ENCODE measurements around the gene RASA3.
"Not testable (repeated sequence)": the region's sequence is repeated elsewhere in the genome, so short reads cannot be mapped to it uniquely, and the experiment has no call there.

Gene RASA3

DNA sequence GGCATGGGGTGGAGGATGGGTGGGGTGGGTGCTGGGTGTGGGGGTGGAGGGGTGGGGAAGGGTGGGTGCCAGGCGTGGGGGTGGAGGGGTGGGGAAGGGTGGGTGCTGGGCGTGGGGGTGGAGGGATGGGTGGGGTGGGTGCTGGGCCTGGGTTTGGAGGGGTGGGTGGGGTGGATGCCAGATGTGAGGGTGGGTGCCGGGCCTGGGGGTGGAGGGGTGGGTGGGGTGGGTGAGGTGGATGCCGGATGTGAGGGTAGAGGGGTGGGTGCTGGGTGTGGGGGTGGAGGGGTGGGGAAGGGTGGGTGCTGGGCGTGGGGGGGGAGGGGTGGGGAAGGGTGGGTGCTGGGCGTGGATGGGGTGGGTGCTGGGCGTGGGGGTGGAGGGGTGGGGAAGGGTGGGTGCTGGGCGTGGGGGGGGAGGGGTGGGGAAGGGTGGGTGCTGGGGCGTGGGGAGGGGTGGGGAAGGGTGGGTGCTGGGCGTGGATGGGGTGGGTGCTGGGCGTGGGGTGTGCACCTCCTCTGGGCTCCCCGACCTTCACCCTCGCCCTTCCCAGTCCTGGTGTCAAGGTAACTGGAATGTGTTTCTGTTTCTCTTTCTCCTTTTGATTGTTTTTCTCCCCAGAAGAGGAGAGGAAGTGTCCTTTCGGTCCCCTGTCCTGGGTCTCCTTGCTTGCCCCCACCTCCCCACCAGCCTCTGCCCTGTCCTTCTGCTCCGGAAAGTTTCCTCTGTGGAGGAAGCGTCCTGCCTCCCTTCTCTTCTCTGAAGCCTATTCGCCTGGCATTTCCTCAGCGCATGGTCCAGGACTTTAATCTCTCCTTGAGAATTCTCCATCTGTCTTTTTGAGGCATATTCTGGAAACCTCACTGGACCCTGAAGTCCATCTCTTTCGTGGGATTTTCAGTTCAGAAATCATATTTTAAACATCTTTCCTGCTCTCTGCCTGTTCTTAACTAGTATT lies 23.8 kb upstream of the RASA3 start:
- DNase-seq (ENCODE audit: low read depth in 4 of 4, low spot score in 1 of 4): no peak

DNA sequence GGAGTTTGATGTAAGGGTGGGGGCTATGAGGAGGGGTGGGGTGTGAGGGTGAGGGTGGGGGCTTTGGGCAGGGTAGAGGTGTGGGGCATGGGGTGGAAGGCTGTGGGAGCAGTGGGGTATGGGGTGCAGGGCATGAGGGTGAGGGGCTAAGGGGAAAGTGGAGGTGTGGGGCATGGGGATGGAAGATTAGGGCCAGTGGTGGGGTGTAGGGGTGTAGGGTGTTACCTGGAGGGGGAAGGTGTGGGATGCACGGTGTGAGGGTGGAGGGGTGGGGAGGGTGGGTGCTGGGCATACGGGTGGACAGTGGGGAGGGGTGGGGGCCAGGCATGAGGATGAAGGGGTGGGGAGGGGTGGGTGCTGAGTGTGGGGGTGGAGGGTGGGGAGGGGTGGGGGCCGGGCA lies 22.9 kb upstream of the RASA3 start:
- no peak for DNase-seq (ENCODE audit: low read depth in 4 of 4, low spot score in 1 of 4)

DNA sequence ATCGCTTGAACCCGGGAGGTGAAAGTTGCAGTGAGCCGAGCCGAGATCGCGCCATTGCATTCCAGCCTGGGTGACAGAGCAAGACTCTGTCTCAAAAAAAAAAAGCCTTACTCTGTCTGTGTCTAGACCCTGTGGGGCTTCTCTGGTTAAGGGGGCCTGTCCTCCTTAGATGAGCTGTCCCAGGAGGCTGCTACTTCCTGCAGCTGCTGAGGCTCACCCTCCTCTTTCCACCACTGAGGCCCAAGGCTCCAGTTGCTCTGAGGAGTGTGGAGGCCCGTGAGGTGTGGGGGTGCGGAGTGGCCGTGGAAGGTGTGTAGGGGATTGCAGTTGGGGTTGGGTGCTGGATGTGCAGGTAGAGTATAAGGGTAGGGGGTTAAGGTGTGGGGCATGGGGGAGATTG lies 22.1 kb upstream of the RASA3 start:
- DNase-seq (ENCODE audit: low read depth in 4 of 4, low spot score in 1 of 4): no peak

DNA sequence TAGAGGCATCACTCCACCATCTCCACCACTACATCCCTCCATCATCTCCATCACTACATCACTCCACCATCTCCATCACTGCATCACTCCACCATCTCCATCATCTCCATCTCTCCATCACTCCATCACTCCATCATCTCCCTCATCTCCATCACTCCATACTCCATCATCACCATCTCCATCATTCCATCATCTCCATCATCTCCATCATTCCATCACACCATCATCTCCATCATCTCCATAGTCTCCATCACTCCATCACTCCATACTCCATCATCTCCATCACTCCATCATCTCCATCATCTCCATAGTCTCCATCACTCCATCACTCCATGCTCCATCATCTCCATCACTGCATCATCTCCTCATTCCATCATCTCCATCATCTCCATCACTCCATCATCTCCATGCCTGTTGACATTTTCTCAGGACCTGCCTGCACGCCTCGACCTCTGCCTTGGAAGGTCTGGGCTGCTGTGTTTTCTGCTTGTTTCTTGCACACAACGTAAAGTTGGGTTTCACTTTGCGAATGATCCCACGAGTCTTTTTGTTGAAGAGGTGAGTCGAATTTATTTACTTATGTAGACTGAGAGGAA lies 21.2 kb upstream of the RASA3 start:
- no peak for DNase-seq (ENCODE audit: low read depth in 4 of 4, low spot score in 1 of 4)

DNA sequence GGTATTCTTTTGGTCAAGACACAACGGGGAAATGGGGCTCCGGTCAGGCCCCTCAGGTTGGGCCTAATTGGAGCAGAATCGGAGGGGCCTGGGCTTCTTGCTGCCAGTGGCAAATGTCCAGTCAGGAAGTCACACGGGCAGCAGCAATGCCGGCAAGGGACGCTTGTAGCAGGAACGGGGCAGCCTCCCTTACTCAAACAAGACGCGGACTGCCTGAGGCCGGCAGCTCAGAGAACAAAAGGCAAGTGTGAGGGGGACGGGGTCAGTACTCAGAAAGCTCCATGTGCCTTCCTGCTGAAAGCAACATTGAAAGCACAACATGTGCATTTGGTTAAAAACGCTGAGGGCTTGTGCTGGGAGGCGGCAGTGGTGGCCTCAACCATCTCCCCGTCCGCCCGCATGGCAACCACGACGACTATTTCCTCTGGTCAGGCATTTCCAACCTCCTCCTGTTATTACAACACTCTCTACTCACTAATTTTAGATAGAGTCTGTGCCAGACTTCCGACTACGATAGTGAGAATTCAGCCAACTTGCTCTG lies 20.5 kb upstream of the RASA3 start:
- DNase-seq (ENCODE audit: low read depth in 4 of 4, low spot score in 1 of 4): no peak

DNA sequence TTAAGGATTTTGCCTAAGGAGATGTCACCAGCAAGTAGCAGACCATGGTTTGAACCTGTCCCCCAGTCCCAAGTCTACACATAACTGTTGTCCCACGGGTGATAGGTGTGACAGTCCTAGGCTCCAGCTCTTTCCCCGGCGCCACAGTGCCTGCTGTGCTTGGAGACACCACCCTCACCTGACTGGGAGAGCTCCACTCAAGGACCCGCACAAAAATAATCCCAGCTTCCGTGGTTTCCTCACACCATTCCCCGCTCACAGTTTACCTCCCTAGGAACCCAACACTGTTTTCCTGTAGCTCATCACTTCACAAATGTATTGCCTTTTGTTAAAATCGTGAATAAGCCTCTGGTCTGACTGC lies 19.8 kb upstream of the RASA3 start:
- DNase-seq (ENCODE audit: low read depth in 4 of 4, low spot score in 1 of 4): no peak

DNA sequence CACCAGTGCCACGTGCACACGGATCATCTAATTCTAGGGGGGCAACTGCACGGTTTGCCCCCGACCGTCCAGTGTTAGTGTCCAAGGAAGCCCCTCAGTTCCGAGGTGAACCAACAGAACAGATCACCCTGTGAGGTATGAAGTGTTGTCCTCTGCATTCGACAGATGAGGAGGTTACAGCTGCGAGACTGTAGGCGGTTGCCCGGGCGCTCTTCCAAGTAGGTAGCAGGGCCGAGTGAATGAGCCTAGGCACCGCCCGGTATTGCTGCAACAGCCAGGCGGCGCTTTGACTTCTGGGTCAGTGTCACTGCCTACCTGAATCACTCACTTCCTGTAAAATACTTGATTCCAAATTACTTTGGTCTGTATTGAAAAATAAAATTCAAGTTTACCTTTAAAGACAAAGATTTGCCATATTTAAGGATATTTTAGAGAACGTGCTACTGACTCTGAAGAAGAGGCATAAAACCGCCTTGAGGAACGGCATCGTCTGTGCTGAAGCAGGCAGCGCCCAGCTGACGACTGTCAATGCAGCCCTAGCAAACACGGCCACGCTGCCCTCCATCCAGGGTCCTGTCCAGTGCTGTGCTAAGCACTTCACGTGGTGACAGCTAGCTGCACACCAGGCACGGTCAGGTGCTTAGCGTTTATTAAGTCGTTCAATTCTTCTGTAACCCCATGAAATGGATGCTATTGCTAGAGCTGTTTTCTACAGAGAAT lies 19.3 kb upstream of the RASA3 start:
- DNase-seq (ENCODE audit: low read depth in 4 of 4, low spot score in 1 of 4): peak in 1 of 4 experiments; percentile 45

DNA sequence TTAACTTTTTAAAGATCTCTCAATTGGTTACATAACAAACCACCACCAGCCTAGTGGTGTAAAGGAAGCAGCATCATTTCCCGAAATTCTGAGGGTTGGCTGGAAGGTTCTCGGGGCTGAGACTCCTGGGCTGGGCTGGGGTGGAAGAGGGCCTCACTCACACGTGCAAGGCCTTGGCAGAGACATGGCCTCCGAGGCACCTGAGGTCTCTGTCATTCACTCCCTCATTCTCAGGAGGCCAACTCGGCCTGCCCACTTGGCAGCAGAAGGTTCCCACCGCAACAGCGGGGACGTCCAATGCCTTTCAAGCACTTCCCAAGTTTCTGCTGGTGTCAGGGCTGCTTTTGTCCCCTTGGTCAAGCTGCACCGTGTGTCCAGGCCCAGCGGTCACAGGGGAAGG lies 18.6 kb upstream of the RASA3 start:
- no peak for DNase-seq (ENCODE audit: low read depth in 4 of 4, low spot score in 1 of 4)

DNA sequence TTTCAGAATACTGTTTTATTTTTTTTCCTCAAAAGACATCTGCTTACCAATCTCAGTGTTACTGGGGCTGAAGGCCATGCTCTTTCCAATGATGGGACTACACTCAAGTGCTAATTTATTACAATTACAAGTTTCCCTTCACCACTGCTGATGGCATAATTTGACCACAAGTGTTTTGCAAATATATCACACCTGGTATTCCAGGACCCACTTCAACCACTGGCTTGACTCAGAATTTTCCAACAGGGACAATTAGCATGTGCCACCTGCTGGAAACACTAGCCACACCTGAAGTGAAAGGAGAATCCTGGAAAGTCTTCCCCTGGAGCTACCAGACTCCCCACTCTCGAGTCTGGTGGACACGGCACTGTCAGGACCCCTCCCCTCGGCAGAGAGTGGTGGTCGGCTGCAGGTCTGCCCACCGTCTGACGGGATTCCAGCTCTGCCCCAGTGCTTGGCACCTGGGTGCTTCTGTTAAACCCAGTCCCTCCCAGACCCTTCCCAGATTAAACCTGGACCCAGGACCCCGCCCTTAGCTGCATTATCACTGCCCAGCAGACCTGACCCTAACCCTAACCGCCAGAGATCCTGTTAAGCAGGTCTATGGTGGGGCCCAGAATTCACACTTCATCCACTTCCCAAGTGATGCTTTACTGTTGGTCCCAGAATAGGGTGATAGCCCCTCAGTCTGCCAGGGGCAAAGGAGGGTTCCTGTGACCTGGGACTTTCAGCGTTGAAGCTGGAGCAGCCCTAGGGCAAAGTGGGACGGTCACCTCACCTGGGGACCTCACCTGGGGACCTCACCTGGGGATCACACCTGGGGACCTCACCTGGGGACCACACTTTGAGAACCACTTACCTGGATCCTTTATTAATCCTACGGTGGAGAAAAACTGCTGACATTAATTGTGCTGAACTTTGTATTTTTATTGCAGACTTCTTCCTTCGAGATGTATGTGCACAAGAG lies 17.6 kb upstream of the RASA3 start:
- no peak for DNase-seq (ENCODE audit: low read depth in 4 of 4, low spot score in 1 of 4)

DNA sequence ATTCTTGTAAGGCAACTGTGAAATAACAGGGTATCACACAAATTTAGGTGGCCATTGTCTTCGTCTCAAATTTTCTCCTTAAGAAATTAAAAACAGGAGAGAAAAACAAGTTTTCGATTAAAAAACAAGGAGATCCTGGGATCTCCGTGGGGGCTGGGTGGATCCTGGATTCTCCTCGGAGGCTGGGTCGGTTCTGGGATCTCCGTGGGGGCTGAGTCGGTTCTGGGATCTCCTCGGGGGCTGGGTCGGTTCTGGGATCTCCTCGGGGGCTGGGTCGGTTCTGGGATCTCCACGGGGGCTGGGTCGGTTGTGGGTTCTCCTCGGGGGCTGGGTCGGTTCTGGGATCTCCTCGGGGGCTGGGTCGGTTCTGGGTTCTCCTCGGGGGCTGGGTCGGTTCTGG lies 16.5 kb upstream of the RASA3 start:
- DNase-seq (ENCODE audit: low read depth in 4 of 4, low spot score in 1 of 4): not testable (repeated sequence)

DNA sequence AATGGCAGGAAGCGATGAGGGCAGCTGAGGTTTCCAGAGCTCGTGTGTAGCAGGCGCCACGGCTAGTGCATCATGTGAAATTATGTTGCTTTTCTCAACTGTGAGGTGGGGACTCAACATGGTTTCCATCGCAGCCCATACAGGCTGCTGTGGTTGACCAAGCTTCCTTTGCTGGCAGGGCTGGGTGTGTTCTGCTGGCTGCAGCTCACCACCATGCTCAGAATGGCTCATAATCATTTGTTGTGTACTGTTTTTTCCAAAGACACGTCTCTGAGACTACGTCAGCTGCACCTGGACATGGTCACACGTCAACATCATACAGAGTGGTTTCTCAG lies 16.1 kb upstream of the RASA3 start:
- DNase-seq (ENCODE audit: low read depth in 4 of 4, low spot score in 1 of 4): peak in 1 of 4 experiments; percentile 67

DNA sequence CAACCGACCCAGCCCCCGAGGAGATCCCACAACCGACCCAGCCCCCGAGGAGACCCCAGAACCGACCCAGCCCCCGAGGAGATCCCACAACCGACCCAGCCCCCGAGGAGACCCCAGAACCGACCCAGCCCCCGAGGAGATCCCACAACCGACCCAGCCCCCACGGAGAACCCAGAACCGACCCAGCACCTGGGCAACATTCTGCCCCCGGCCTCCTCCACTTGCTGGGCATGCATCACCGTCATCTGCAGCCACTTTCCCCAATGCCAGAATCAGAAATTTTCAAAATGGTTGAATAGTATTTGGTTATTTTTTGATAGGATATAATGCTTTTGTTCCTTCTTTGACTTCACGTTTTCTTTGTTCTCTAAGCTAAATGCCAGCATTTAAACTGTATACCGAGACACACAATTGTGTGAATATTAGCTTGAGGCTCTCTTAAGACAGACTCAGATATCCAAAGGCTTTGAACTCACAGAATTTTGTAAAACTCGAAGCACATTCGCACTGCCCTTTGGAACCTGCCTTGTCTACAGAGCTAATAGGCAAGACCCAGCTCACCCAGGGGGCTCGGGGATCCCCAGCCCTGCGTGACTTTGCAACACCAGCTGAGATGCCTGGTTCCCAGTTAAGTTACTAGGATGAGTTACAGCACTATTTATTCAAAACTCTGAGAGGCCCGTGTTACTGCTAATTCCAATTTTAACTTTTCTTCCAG lies 15.5 kb upstream of the RASA3 start:
- no peak for DNase-seq (ENCODE audit: low read depth in 4 of 4, low spot score in 1 of 4)

DNA sequence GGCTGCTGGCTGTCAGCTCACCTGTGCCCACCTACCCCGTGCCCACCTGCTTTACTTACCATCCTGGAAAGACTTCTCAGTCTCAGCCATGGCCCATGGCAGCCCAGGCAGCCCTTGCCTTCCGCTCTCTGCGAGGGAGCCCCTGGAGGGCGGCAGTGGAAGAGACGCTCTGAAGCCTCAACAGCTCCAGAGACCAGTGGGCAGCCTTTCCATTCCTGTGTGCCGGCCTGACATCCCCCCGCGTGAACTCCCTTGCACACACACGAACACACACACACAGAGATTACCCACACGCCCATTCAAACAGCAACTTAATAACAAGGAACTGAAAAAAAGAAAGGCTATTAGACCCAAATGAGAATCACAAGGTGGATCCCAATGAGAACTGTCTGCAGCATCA lies 14.2 kb upstream of the RASA3 start:
- DNase-seq (ENCODE audit: low read depth in 4 of 4, low spot score in 1 of 4): no peak

DNA sequence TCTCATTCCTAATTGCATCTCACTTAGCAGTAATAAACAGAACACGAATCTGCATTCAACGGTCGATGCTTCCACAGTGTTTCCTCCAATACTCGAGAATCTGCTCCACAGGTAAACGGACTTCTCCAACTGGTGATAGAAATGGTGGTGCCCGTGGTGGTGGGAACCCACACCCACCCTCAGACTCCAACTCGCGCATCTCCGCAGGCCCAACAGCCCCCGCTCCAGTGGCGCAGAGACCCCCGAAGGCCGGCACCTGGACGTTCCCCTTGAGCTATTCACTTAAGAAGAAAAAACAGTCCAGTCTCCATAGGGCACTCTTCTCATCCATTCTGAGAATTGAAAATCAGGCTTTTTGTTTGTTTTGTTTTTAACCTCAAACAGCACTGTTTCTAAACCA lies 13.8 kb upstream of the RASA3 start:
- DNase-seq (ENCODE audit: low read depth in 4 of 4, low spot score in 1 of 4): no peak

DNA sequence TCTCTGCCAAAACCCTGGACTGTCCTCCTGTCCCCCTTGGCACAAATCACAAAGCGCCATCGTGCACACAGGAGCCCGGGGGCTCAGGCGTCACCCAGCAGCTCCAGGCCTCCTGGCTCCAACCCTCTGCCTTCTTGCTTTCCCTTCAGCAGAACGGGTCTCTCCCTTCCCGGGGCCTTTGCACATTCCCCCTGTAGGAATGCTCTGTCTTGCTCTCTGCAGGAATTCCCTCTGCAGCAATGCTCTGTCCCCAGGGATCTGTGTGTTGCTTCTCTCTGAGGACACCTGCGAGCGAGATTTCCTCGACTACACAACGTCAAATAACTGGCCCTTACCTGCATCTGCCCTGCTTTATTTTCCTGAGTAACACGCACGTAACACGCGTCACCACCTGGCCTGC lies 13.3 kb upstream of the RASA3 start:
- DNase-seq (ENCODE audit: low read depth in 4 of 4, low spot score in 1 of 4): no peak

DNA sequence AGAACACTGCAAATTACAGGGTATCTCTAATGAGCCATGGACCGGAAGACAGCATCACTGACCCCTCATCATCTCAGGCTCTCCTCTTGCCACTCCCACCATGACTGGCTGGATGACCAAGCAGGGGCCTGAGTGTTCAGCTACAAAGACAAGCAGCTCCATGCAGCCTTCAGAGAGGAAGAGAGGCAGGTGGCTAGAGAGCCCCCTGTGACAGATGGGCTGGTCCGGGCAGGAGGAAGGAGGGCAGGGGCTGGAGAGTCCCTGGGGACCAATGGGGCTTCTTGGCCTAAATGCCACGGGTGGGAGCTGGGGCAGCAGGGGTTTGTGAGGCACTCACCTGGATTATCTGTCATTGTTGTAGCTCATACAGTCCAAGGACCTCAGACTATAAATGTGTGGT lies 12.8 kb upstream of the RASA3 start:
- DNase-seq (ENCODE audit: low read depth in 4 of 4, low spot score in 1 of 4): no peak

DNA sequence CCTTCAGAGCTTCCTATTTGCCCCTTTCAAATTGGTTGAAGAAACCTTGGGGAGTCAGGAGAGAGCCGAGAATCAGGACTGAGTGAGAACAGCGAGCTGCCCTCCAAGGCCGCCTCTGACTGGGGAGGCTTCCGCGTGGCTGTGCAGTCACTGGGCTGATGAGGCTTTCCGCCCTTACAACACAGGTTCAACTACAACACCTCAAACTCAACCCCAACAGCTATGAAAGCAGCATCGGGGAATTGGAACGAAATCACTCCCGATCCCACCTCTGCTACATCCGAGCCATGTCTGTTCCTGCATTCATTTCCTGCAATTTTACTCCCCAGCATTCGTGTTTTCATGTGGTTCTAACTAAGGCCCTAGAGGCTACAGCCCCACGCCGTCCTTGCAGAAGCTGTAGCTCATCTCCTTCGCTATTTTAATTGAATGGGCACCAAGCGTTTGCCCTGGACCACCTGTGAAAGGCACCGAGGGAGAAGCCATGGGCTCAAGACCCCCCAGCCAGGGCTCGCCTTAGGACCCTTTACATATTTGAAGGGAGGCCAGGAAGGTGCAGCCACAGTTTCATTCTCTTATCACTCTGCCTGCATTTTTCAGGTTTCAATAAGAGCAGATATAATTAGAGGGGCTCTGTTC lies 12.3 kb upstream of the RASA3 start:
- DNase-seq (ENCODE audit: low read depth in 4 of 4, low spot score in 1 of 4): no peak

DNA sequence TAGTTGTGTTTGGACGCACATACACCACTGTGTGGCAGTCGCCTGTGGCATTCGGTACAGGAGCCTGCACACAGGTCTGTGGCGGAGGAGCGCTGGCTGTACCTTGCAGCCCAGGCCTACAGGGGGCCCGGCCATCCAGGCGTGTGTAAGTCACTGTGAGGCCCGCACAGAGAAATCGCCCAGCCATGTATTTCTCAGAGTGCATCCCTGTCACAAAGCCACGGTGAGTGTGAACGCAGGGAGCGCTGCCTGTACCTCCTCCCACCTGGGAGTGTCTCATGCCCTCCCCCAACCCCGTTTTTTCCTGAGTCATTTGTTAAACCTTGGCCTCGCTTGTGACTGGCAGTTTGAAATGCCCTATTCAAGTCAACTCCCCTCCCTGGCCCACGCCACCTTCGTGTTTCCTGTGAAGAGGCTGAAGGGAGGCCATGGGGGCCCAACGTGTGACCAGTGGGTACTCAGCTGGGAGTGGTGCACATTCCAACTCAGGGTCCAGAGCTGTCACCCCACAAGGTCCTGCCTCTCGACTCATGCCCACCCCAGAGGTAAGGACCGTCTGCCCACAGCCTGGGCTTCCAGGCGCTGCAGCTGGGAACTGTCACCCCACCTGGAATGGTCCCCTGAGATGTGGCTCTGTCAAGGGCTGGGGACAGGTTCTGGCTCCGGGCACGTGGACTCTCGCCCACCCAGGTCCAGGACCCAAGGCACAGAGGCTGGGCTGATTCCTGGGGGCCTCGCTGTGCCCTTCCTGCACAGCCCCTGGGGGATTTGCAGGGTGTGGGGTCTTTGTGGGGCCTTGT lies 11.6 kb upstream of the RASA3 start:
- DNase-seq (ENCODE audit: low read depth in 4 of 4, low spot score in 1 of 4): no peak

All from stimulated activated CD4-positive, alpha-beta T cell treated with anti-CD3 and anti-CD28 coated beads, Interleukin-1b, Interleukin-23, amount 100 ng/mL, for 24 hours (primary cell).